Measurements from ENCODE around the gene UBE2E2.
A peak's percentile ranks its signal among the peaks of the same experiment; 100 is the strongest.
"Not testable (repeated sequence)": the region's sequence is repeated elsewhere in the genome, so short reads cannot be mapped to it uniquely, and the experiment has no call there.

The UBE2E2 gene

DNA sequence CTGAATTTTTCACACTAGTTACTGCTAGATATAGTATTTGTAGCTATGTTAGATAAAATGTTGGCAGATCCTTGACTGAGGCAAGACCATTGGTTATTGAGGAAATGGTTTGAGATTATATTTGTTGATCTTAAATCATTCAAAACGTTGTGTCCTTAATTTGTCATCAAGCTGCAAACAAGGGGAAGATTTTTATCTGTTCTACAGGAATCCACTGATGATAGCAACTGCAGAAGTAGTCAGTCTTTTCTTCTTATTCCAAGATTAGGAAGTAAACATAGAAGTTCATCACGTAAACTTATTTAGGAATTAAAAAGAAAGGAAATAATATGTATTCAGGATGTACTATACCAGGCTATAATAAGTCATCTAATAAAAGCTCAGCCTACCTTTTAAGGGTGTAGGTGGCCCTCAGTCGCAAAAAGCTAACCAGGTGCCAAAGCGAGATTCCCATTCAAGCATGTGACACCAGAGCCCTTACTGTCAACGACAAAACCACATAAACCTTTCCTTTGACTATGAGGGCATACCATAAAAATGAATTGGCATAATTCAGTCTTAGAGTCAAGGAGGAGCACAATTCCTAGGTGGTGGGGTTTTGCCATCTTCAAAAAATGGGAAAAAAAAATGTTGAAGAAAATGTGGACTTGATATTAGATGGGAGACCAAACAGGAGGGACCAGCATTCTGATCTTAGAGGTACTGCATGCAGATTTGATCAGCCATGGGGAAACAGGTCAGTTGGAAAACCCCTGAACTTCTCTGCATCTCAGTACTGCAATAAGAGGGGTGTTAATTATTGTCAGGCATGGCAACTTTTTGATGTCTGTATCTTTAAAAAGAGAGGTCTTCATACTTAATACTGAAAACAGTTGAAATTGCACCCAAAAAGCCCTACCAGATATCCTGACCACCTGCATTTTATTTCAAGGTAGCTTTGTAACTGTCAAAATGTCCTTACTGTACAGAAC is 390.1 kb downstream of the UBE2E2 start:
- no peak for DNase-seq

DNA sequence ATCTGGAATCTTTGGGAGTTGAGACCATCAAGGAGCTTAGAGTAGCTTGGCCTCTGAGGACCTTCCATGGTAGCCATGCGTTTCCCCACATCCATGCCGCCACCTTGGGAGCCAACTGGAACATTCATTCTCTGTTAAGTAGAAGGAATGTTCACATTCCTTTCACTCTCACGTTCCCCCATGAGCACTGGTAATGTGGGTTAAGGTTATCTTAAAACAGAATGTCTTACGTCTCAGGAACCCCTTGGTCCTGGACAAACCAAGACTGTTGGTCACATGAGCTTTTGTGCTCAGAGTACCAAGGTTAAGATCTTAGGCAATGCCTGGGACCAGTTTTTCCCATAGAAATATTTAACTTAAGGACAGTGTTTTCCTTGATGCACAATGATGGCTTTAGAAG is 390.9 kb downstream of the UBE2E2 start:
- no peak for DNase-seq

GRCh38 chr3:23594894-23595670 is 392.0 kb downstream of the UBE2E2 start:
- DNase-seq = no peak

DNA sequence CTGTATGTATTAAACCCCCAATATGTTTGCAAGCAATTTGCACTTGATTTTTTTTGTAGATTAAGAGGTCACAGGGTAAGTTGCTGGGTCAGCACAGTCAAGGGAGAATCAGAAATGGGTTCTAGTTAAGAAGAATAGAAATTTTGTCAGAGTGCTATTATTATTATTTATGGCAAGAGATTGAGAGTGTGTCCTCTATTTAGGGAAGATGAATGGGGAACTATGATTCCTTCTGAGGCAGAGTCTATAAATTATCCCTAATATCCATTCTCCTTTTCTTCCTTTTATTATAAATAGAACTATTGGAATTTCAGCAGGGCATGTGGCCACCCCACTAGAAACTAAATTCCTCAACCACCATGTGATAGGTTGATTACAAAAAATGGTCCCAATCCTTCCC is 392.7 kb downstream of the UBE2E2 start:
- DNase-seq = no peak

DNA sequence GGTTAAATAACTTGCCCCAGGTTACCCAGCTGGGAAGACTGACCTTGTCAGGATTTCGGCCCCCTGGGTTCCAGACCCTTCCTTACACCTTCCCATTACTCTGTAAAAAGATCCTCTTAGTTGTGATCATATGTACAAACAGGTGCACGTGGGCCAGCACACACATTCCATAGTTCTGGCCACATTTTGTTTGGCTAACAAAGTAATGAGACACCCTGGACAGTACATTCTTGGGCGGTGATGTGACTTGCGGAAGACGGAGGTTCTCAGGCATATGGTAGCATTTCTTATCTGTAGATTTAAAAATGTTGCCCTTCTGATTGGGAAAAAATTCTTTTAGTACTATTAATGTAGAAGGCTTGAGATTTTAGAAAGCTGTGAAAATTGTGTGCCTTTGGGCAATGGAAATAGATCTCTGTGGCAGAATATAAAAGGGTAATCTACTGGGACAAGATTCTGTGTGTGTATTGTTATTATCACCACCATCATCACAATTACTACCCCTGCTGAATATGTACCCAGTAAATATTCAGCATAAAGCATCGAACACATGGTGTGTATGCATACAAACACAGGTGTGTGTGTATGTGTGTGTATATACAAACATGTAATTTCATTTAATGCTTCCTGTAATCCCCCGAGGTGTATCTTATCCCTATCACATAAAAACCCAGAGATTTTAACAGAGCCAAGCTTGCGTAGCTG is 397.2 kb downstream of the UBE2E2 start:
- DNase-seq = no peak

- no peak for DNase-seq
Measured at GRCh38 chr3:23601091-23601822, 398.1 kb downstream of the UBE2E2 start.

GRCh38 chr3:23602971-23603370 is 399.8 kb downstream of the UBE2E2 start:
- DNase-seq = no peak

DNA sequence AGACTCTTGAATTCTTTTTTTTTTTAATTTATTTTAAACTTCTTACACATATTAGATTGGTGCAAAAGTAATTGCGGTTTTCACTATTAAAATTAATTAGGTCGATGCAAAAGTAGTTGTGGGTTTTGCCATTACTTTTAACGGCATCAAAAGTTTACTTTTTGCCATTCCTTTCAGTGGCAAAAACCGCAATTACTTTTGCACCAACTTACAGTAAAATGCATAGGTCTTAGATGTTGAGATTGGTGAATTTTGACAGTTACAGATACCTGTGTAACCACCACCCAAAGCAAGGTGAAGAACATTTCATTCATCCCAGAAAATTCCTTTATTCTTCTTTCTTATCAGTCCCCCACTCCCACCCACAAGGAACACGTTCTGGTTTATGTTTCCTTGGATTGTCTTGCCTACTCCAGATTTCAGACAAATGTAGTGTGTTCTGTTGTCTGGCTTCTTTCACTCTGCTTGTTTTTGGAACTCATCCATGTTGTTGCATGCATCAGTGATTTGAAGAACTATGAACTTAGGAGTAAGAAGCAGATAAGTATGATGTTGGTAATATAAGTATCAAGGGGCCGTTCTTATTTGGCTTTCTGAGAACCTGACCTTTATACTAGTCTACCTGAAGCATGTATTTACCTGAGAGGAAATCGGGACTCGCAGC is 404.2 kb downstream of the UBE2E2 start:
- no peak for DNase-seq

GRCh38 chr3:23608650-23609049 is 405.5 kb downstream of the UBE2E2 start:
- DNase-seq = no peak

DNA sequence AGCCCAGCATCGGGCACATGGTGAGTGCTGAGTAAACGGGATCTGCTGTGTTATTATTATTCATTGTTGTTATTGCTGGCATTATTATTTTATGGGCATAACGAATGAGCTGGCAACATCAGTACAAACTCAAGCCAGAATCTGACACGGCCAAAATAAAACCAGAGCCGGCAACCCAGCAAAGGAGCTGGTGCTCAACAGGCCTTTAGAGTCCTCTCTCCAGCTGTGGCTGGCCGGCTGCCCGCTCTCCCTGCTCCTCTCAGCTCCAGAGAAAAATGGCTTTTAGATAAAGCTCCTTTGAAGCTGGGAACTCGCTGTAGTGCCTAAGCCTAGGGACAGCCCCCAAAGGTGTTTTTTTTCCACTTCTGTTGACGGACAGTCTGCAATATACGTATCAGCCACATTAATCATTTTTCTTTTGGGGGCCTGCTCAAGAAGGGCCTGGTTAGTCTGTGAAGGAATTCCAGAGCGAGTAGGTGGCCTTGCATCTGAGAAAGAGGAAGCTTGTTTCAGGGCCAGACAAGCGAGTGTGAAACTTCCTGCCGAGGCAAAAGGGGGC is 408.7 kb downstream of the UBE2E2 start:
- peak; percentile 19 to 51 for DNase-seq

- no peak for DNase-seq
Measured at GRCh38 chr3:23612296-23612891, 409.3 kb downstream of the UBE2E2 start.

- no peak for DNase-seq
Measured at GRCh38 chr3:23615068-23615467, 411.9 kb downstream of the UBE2E2 start.

GRCh38 chr3:23618475-23618874 is 415.3 kb downstream of the UBE2E2 start:
- DNase-seq = not testable (repeated sequence)

DNA sequence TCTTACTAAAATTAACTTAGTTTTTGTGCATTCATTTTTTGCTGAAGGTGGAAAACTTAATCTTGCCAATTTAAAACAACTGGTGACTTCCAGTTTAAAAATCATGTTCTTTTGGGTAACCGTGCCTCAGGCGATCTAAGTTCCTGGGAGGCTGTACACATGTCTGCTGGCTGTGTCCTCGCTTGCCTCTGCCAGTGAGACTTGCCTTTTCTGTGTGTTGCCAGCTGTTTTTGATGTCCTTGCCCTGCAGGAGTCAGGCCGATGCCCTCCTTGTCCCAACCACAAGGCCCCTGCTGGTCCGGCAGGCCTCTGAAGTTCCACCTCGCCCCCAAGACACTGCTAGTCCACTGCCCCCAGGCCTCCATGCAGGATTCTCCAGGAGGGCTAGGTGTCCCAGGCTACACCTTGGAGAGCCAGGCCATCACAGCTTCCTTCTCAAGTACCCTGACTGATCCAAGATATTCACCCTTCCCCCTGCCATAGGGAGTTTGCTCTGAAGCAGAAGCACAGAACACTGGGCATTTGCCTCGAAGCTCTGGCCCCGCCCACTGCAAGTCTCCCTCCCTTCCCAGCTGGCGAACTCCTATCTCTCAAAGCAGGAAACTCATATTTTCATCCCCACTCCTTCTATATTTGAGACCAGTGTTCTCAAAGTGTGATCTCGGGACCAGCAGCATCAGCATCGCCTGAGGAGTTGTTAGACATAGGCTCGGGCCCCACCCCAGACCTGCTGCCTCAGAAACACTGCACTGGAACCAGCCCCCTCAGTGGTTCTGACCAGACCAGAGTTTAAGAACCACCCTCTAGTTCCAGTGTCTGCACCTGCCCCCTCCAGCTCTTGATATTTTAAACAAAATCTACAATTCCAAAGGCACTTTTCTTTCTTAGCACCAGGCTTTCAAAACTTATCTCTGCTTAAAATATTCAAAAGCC is 416.8 kb downstream of the UBE2E2 start:
- no peak for DNase-seq

- DNase-seq = no peak
Measured at GRCh38 chr3:23620638-23621015, 417.5 kb downstream of the UBE2E2 start.

DNA sequence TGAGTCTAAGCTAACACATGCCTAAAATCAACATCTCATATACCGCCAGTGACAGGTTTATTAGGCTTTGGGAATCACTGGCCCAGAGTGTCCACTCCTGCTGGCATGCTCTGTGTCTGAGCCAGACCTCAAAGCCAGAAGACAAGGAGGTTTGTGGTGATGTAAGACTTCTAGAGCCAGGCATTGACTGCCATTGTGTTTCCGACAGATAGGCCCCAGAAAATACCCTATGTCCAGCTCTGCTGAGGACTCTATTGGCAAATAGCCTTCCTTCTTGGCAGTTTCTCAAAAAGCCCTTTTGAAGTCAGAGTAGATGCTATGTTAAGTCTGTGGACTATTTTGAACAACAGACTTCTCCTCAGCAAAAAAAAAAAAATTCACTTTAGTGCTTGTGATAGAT is 420.7 kb downstream of the UBE2E2 start:
- DNase-seq = no peak

- DNase-seq = no peak
Measured at GRCh38 chr3:23624305-23624704, 421.2 kb downstream of the UBE2E2 start.

- no peak for DNase-seq
Measured at GRCh38 chr3:23626442-23626841, 423.3 kb downstream of the UBE2E2 start.

DNA sequence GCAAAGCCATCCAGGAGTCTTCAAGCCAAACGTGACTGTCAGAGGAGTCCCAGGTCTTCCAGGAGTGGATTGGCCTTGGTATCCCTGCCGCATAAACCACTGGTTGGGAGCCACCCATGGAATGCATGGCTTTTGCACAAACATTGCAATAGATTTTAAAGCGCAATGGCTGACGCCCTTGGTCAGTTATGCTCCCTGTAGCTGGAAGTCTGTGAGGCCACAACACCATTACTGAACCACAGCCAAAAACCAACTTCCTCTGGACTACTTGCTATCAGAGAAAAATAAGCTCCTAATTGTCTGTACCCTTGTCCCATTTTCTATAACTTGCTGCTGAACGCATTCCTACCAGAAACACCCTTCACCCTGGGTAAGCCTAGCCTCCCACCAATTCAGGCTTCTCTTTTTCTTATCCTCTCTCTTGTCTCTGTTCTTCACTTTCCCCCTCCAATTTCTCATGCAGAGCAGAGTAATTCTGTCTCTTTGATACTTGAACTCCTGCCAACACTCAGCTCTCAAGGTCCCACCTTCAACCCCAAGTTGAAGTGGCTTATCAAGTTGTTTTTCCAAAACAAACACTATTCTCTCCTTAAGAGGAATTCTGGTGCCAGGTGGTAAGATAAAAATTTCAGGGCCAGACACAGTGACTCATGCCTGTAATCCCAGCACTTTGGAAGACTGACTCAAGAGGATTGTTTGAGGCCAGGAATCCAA is 426.2 kb downstream of the UBE2E2 start:
- DNase-seq = no peak

All from inflammatory macrophage (primary cell).